ENCODE measurements around the gene OSBPL10. TPM values are rescaled to one million over a fixed set of nuclear protein-coding genes. Genes with fewer than 3 reads are reported as not detected.

OSBPL10 gene
- total RNA-seq, 2 donors from 2014 or later: 0.90 to 11.5 TPM

- H3K27me3 Mint-ChIP-seq: peaks cover 62% of the 10 kb centered on the region
- H3K4me1 Mint-ChIP-seq: peaks cover 13% of the 10 kb centered on the region
Measured at GRCh38 chr3:31977736-31978135, 3.3 kb downstream of the OSBPL10 start.

GRCh38 chr3:31976302-31976701, 4.8 kb downstream of the OSBPL10 start:
- ATAC-seq (replicated peaks): no peak
- H3K4me1 Mint-ChIP-seq: peaks cover 13% of the 10 kb centered on the region
- peaks cover 9% of the 10 kb centered on the region for H3K36me3 Mint-ChIP-seq (ENCODE audit: low read depth)
- H3K9me3 Mint-ChIP-seq: no peaks in the 10 kb centered on the region
- H3K27me3 Mint-ChIP-seq: peaks cover 49% of the 10 kb centered on the region
- H3K4me3 Mint-ChIP-seq: no peak overlapping the region
- H3K27ac Mint-ChIP-seq: no peak overlapping the region

More at GRCh38 chr3:31977736-31978135, 3.3 kb downstream of the OSBPL10 start:
- no peak overlapping the region for H3K27ac Mint-ChIP-seq
- H3K36me3 Mint-ChIP-seq (ENCODE audit: low read depth): peaks cover 9% of the 10 kb centered on the region
- ATAC-seq (replicated peaks): no peak
- H3K9me3 Mint-ChIP-seq: no peaks in the 10 kb centered on the region
- H3K4me3 Mint-ChIP-seq: no peak overlapping the region

- ATAC-seq (replicated peaks): no peak
- no peaks in the 10 kb centered on the region for H3K9me3 Mint-ChIP-seq
- H3K27ac Mint-ChIP-seq: no peak overlapping the region
- H3K4me1 Mint-ChIP-seq: peaks cover 13% of the 10 kb centered on the region
- peaks cover 49% of the 10 kb centered on the region for H3K27me3 Mint-ChIP-seq
- H3K36me3 Mint-ChIP-seq (ENCODE audit: low read depth): peaks cover 9% of the 10 kb centered on the region
- no peak overlapping the region for H3K4me3 Mint-ChIP-seq
Measured at GRCh38 chr3:31974964-31975363, 6.1 kb downstream of the OSBPL10 start.

GRCh38 chr3:31974471-31974870, 6.6 kb downstream of the OSBPL10 start:
- Mint-ChIP-seq H3K9me3 (no peaks in the 10 kb centered on the region), H3K27me3 (peaks cover 47% of the 10 kb centered on the region), H3K4me1 (peaks cover 12% of the 10 kb centered on the region), H3K36me3 (ENCODE audit: low read depth) (peaks cover 8% of the 10 kb centered on the region), H3K4me3 (no peak overlapping the region), H3K27ac (no peak overlapping the region)
- no peak for ATAC-seq (replicated peaks)

GRCh38 chr3:31973837-31974236, 7.2 kb downstream of the OSBPL10 start:
- ATAC-seq (replicated peaks): no peak
- H3K9me3 Mint-ChIP-seq: no peaks in the 10 kb centered on the region
- H3K27me3 Mint-ChIP-seq: peaks cover 44% of the 10 kb centered on the region
- no peak overlapping the region for H3K27ac Mint-ChIP-seq
- peaks cover 6% of the 10 kb centered on the region for H3K4me1 Mint-ChIP-seq
- H3K4me3 Mint-ChIP-seq: no peak overlapping the region
- H3K36me3 Mint-ChIP-seq (ENCODE audit: low read depth): peaks cover 2% of the 10 kb centered on the region

- Mint-ChIP-seq H3K4me1 (no peaks in the 10 kb centered on the region), H3K36me3 (ENCODE audit: low read depth) (no peaks in the 10 kb centered on the region), H3K9me3 (no peaks in the 10 kb centered on the region), H3K27me3 (peaks cover 41% of the 10 kb centered on the region), H3K4me3 (no peak overlapping the region), H3K27ac (no peak overlapping the region)
- ATAC-seq (replicated peaks): no peak
Measured at GRCh38 chr3:31973081-31973480, 8.0 kb downstream of the OSBPL10 start.

GRCh38 chr3:31971607-31972006, 9.5 kb downstream of the OSBPL10 start:
- ATAC-seq (replicated peaks): no peak
- no peak overlapping the region for H3K4me3 Mint-ChIP-seq
- no peak overlapping the region for H3K27ac Mint-ChIP-seq
- no peaks in the 10 kb centered on the region for H3K4me1 Mint-ChIP-seq
- H3K27me3 Mint-ChIP-seq: peaks cover 29% of the 10 kb centered on the region
- no peaks in the 10 kb centered on the region for H3K9me3 Mint-ChIP-seq
- H3K36me3 Mint-ChIP-seq (ENCODE audit: low read depth): no peaks in the 10 kb centered on the region

- Mint-ChIP-seq H3K27me3 (peaks cover 8% of the 10 kb centered on the region), H3K36me3 (ENCODE audit: low read depth) (no peaks in the 10 kb centered on the region), H3K4me1 (no peaks in the 10 kb centered on the region), H3K9me3 (no peaks in the 10 kb centered on the region), H3K27ac (no peak overlapping the region), H3K4me3 (no peak overlapping the region)
- no peak for ATAC-seq (replicated peaks)
Measured at GRCh38 chr3:31968927-31969418, 12.1 kb downstream of the OSBPL10 start.

- Mint-ChIP-seq H3K36me3 (ENCODE audit: low read depth) (no peaks in the 10 kb centered on the region), H3K4me3 (no peak overlapping the region), H3K27me3 (peaks cover 5% of the 10 kb centered on the region), H3K9me3 (no peaks in the 10 kb centered on the region), H3K4me1 (no peaks in the 10 kb centered on the region), H3K27ac (no peak overlapping the region)
- ATAC-seq (replicated peaks): no peak
Measured at GRCh38 chr3:31968369-31968926, 12.6 kb downstream of the OSBPL10 start.

- ATAC-seq (replicated peaks): no peak
- peaks cover 5% of the 10 kb centered on the region for H3K4me1 Mint-ChIP-seq
- H3K9me3 Mint-ChIP-seq: no peaks in the 10 kb centered on the region
- no peak overlapping the region for H3K4me3 Mint-ChIP-seq
- peaks cover 5% of the 10 kb centered on the region for H3K27me3 Mint-ChIP-seq
- no peaks in the 10 kb centered on the region for H3K36me3 Mint-ChIP-seq (ENCODE audit: low read depth)
- H3K27ac Mint-ChIP-seq: no peak overlapping the region
Measured at GRCh38 chr3:31967592-31967991, 13.5 kb downstream of the OSBPL10 start.

GRCh38 chr3:31966978-31967591, 14.0 kb downstream of the OSBPL10 start:
- H3K36me3 Mint-ChIP-seq (ENCODE audit: low read depth): no peaks in the 10 kb centered on the region
- peaks cover 5% of the 10 kb centered on the region for H3K27me3 Mint-ChIP-seq
- H3K9me3 Mint-ChIP-seq: no peaks in the 10 kb centered on the region
- no peak for ATAC-seq (replicated peaks)
- H3K27ac Mint-ChIP-seq: no peak overlapping the region
- H3K4me1 Mint-ChIP-seq: peaks cover 5% of the 10 kb centered on the region
- H3K4me3 Mint-ChIP-seq: no peak overlapping the region

- H3K27ac Mint-ChIP-seq: no peak overlapping the region
- peaks cover 13% of the 10 kb centered on the region for H3K27me3 Mint-ChIP-seq
- H3K9me3 Mint-ChIP-seq: no peaks in the 10 kb centered on the region
- H3K36me3 Mint-ChIP-seq (ENCODE audit: low read depth): no peaks in the 10 kb centered on the region
- H3K4me1 Mint-ChIP-seq: peaks cover 5% of the 10 kb centered on the region
- H3K4me3 Mint-ChIP-seq: no peak overlapping the region
- no peak for ATAC-seq (replicated peaks)
Measured at GRCh38 chr3:31962801-31963205, 18.3 kb downstream of the OSBPL10 start.

GRCh38 chr3:31960793-31961431, 20.1 kb downstream of the OSBPL10 start:
- Mint-ChIP-seq H3K4me3 (no peak overlapping the region), H3K9me3 (no peaks in the 10 kb centered on the region), H3K27me3 (peaks cover 13% of the 10 kb centered on the region), H3K4me1 (peaks cover 5% of the 10 kb centered on the region), H3K36me3 (ENCODE audit: low read depth) (no peaks in the 10 kb centered on the region), H3K27ac (no peak overlapping the region)
- no peak for ATAC-seq (replicated peaks)

- H3K27ac Mint-ChIP-seq: no peak overlapping the region
- no peak overlapping the region for H3K4me3 Mint-ChIP-seq
Measured at GRCh38 chr3:31959951-31960792, 20.9 kb downstream of the OSBPL10 start.

More at GRCh38 chr3:31959951-31960792, 20.9 kb downstream of the OSBPL10 start:
- ATAC-seq (replicated peaks): no peak
- no peaks in the 10 kb centered on the region for H3K36me3 Mint-ChIP-seq (ENCODE audit: low read depth)
- H3K9me3 Mint-ChIP-seq: peaks cover 4% of the 10 kb centered on the region
- H3K4me1 Mint-ChIP-seq: peaks cover 5% of the 10 kb centered on the region
- H3K27me3 Mint-ChIP-seq: peaks cover 13% of the 10 kb centered on the region

All from activated T-helper 17 cell treated with anti-CD3 and anti-CD28 coated beads, Interleukin-2, amount 50 U/mL, for 72 hours (primary cell).